ENCODE measurements around the gene TTC4. TPM values are rescaled to one million over a fixed set of nuclear protein-coding genes. Genes with fewer than 3 reads are reported as not detected.

Gene TTC4
- polyA plus RNA-seq, 1 donor, result 22.4 TPM

DNA sequence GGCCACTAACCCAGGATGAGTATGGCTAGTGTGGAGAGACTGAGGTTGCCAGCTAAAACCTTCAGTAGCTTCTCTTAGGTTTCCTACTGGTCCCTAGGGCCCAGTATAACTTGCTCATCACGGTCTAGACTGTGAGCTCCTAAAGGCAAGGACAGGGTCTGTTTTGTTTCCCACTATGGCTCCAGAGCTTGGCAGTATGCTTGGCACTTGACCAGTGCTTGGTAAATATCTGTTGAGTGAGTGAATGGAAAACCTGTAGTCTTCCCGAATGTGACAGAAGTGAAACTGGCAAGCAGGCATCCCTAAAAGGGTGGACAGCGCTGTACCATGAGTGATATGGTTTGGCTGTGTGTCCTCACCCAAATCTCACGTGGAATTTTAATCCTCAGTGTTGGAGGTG is 61.8 kb downstream of the TTC4 start:
- no peak overlapping the region for H3K27ac ChIP-seq (ENCODE audit: low read length)
- DNase-seq, result no peak
- WGBS (ENCODE audit: insufficient coverage, low lambda C conversion rate), result no CpG with 5 or more reads among the region's 4 CpGs

DNA sequence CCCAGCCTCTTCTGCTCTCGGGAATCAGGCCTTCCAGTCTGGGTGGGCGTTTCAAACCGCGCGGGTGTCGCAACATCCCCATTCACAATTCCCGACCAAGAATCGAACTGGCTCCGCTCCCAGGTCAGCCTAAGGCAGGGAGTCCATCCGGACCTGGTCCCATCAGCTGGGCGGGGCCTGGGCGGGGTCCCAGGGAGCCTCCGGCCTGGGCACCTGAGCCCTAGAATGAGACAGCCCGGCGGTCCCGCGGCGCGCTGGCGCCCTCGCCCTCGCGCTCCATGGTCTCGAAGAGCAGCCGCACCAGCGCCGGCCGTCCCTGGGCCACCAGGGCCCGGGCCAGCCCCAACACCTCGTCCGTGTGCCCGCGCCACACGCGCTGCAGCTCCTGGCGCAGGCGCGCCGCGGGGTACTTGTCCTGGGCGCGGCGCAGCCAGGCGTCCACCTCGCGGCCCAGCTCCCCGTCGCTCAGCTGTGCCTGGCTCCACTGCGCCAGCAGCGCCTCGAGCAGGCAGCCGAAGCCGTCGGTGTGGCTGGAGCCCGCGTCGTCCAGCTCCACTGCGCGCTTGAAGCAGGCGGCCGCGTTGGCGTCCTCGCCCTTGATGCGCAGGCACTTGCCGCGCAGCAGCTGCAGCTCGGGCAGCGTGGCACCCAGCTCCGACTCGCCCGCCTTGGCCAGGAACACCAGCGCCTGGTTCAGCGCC is 65.5 kb downstream of the TTC4 start:
- no CpG with 5 or more reads among the region's 74 CpGs for WGBS (ENCODE audit: insufficient coverage, low lambda C conversion rate)
- H3K4me1 ChIP-seq (ENCODE audit: control insufficient read depth, insufficient read depth, low read length), result peaks cover 3% of the 10 kb centered on the region
- peaks cover 8% of the 10 kb centered on the region for H3K27me3 ChIP-seq (ENCODE audit: control insufficient read depth, insufficient read depth, low read length)
- H3K9me3 ChIP-seq (ENCODE audit: control insufficient read depth, low read depth, low read length), result no peaks in the 10 kb centered on the region
- H3K4me3 ChIP-seq (ENCODE audit: low read length), result no peak overlapping the region
- H3K27ac ChIP-seq (ENCODE audit: low read length), result no peak overlapping the region
- H3K36me3 ChIP-seq (ENCODE audit: control insufficient read depth, insufficient read depth, low read length), result peaks cover 27% of the 10 kb centered on the region
- peak in 1 of 2 donors; percentile 39 for DNase-seq

More for the DNA sequence above, 61.8 kb downstream of the TTC4 start:
- Histone ChIP-seq H3K4me1 (ENCODE audit: control insufficient read depth, insufficient read depth, low read length) (no peaks in the 10 kb centered on the region), H3K4me3 (ENCODE audit: low read length) (no peak overlapping the region), H3K36me3 (ENCODE audit: control insufficient read depth, insufficient read depth, low read length) (peaks cover 9% of the 10 kb centered on the region), H3K9me3 (ENCODE audit: control insufficient read depth, low read depth, low read length) (no peaks in the 10 kb centered on the region), H3K27me3 (ENCODE audit: control insufficient read depth, insufficient read depth, low read length) (peaks cover 8% of the 10 kb centered on the region)

DNA sequence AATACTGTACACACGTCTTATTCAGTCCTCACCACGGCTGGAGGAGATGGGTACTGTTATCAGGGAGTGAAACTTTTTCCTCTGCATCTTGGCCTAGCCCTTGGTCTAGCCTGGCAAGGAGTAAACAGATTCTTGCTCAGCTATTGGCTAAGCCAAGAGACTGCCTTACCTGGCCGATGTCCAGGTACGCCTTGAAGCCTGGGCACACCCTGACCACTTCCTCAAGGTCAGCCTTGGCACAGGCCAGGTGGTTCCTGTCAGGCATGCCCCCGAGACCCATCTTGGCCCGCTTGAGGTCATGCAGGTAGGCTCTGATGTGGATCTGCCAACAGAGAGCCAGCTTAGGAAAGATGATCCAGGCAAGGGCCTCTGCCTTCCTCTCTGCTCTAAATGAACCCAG is 66.5 kb downstream of the TTC4 start:
- no peak for DNase-seq
- peaks cover 36% of the 10 kb centered on the region for H3K36me3 ChIP-seq (ENCODE audit: control insufficient read depth, insufficient read depth, low read length)
- H3K9me3 ChIP-seq (ENCODE audit: control insufficient read depth, low read depth, low read length), result no peaks in the 10 kb centered on the region
- H3K27me3 ChIP-seq (ENCODE audit: control insufficient read depth, insufficient read depth, low read length), result peaks cover 8% of the 10 kb centered on the region
- peaks cover 3% of the 10 kb centered on the region for H3K4me1 ChIP-seq (ENCODE audit: control insufficient read depth, insufficient read depth, low read length)
- WGBS (ENCODE audit: insufficient coverage, low lambda C conversion rate), result no CpG with 5 or more reads among the region's 6 CpGs
- H3K27ac ChIP-seq (ENCODE audit: low read length), result no peak overlapping the region
- no peak overlapping the region for H3K4me3 ChIP-seq (ENCODE audit: low read length)

DNA sequence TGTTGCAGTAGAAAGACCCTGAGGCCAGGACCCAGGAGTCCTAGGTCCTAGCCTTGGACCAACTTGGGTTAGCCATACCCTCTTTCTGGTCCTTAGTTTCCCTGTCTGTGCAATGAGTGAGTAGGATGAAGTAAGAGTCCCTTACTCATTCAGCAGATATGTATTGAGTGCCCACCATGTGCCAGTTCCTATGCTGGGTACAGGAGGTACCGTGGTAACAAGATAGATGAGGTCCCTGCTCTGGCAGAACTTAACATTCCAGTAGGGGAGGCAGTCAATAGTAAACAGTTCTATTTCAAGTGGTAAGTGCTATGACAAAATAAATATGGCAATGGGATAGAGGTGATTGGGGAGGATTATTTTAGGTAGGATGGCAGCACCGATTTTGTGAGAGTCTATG is 66.9 kb downstream of the TTC4 start:
- no peak for DNase-seq
- WGBS (ENCODE audit: insufficient coverage, low lambda C conversion rate), result no CpG with 5 or more reads among the region's 2 CpGs

DNA sequence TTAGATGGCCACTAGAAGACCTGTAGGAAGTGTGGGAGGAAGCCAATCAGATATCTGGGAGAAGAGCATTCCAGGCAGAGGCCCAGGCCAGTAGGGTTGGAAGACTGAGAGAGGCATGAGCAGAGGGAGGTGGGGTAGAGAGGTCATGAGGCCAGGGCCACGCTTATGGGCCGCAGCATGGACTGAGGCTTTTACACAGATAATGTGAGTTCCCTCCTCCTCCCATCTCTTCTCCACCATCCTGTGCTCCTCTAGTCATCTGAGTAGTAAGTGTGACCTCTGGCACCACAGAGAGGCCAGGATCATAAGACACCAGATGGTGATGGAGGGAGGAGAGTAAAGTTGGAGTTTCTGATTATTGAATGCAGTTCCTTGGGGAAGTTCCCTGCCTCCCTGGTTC is 68.4 kb downstream of the TTC4 start:
- H3K9me3 ChIP-seq (ENCODE audit: control insufficient read depth, low read depth, low read length), result no peaks in the 10 kb centered on the region
- H3K36me3 ChIP-seq (ENCODE audit: control insufficient read depth, insufficient read depth, low read length), result peaks cover 38% of the 10 kb centered on the region
- no CpG with 5 or more reads among the region's 2 CpGs for whole genome bisulfite sequencing (ENCODE audit: insufficient coverage, low lambda C conversion rate)
- peaks cover 8% of the 10 kb centered on the region for H3K27me3 ChIP-seq (ENCODE audit: control insufficient read depth, insufficient read depth, low read length)
- no peak overlapping the region for H3K4me3 ChIP-seq (ENCODE audit: low read length)
- peak; percentile 42 to 67 for DNase-seq
- H3K4me1 ChIP-seq (ENCODE audit: control insufficient read depth, insufficient read depth, low read length), result peaks cover 3% of the 10 kb centered on the region
- peak overlapping the region; percentile 53 for H3K27ac ChIP-seq (ENCODE audit: low read length)

More for the DNA sequence above, 66.9 kb downstream of the TTC4 start:
- Histone ChIP-seq H3K27ac (ENCODE audit: low read length) (no peak overlapping the region), H3K9me3 (ENCODE audit: control insufficient read depth, low read depth, low read length) (no peaks in the 10 kb centered on the region), H3K4me1 (ENCODE audit: control insufficient read depth, insufficient read depth, low read length) (peaks cover 3% of the 10 kb centered on the region), H3K36me3 (ENCODE audit: control insufficient read depth, insufficient read depth, low read length) (peaks cover 36% of the 10 kb centered on the region), H3K4me3 (ENCODE audit: low read length) (no peak overlapping the region), H3K27me3 (ENCODE audit: control insufficient read depth, insufficient read depth, low read length) (peaks cover 8% of the 10 kb centered on the region)

DNA sequence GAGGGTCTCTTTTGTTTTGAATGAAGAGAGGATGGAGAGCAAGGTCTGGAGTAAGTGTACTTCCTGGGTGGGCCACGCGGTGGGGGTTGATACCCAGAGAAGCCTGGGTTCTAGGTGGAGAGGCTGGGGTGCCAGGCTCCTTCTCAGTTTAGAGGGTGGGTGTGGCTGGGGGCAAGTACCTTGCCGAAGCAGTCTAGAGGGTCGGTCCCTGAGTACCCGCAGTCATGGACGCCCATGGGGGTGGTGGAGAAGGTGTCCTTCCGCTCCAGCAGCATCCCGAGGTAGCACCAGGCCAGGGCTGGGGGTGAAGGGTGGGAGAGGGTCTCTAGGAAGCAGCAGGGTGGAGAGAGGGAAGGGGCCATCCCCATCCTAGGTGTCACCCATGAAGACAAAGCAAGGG is 71.1 kb downstream of the TTC4 start:
- no peak overlapping the region for H3K4me3 ChIP-seq (ENCODE audit: low read length)
- no peak for DNase-seq
- H3K9me3 ChIP-seq (ENCODE audit: control insufficient read depth, low read depth, low read length), result no peaks in the 10 kb centered on the region
- H3K4me1 ChIP-seq (ENCODE audit: control insufficient read depth, insufficient read depth, low read length), result peaks cover 3% of the 10 kb centered on the region
- H3K36me3 ChIP-seq (ENCODE audit: control insufficient read depth, insufficient read depth, low read length), result peaks cover 44% of the 10 kb centered on the region
- peaks cover 2% of the 10 kb centered on the region for H3K27me3 ChIP-seq (ENCODE audit: control insufficient read depth, insufficient read depth, low read length)
- no CpG with 5 or more reads among the region's 8 CpGs for WGBS (ENCODE audit: insufficient coverage, low lambda C conversion rate)
- H3K27ac ChIP-seq (ENCODE audit: low read length), result no peak overlapping the region

DNA sequence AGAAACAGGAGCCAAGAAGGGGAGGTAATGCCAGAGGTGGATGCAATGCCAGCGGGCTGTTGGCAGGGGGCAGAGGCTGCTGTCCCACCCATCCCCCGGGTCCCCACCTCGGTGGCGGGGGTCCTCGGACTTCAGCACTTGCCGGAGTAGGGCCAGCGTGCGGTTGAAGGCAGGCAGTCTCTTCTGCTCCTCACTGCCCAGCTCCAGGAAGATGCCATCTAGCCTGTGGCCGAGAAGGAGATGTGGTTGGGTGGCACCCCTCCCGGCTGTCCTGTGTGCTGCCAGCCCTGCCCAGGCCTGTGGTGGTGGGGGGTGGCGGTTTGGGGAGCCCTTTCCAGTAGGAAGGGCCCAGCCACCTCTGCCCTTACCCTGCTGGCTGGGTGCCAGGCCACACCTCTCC is 71.9 kb downstream of the TTC4 start:
- H3K36me3 ChIP-seq (ENCODE audit: control insufficient read depth, insufficient read depth, low read length), result peaks cover 41% of the 10 kb centered on the region

DNA sequence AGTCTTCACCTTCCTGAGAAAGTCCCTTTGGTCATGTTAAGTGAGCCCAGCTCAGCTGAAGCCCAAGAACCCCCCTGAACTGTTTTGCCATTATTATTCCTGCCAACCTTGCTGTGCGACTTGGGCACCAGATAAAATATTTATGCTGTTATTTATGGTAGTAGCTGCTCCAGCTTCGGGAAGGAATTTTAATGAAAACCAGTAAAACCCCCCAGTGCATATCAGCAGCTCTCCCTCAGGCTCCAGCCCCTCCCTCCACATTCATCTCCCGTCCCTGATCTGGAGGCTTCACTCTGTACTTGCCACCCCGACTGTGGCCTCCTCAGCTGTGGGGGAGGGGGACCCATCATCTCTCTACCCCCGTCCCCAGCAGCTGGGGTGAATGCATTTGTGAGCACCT is 72.8 kb downstream of the TTC4 start:
- H3K27me3 ChIP-seq (ENCODE audit: control insufficient read depth, insufficient read depth, low read length), result no peaks in the 10 kb centered on the region
- WGBS (ENCODE audit: insufficient coverage, low lambda C conversion rate), result no CpG with 5 or more reads among the region's 5 CpGs
- H3K36me3 ChIP-seq (ENCODE audit: control insufficient read depth, insufficient read depth, low read length), result peaks cover 41% of the 10 kb centered on the region
- no peak for DNase-seq
- no peak overlapping the region for H3K4me3 ChIP-seq (ENCODE audit: low read length)
- H3K27ac ChIP-seq (ENCODE audit: low read length), result no peak overlapping the region
- peaks cover 11% of the 10 kb centered on the region for H3K4me1 ChIP-seq (ENCODE audit: control insufficient read depth, insufficient read depth, low read length)
- H3K9me3 ChIP-seq (ENCODE audit: control insufficient read depth, low read depth, low read length), result no peaks in the 10 kb centered on the region

More for the DNA sequence above, 71.9 kb downstream of the TTC4 start:
- Histone ChIP-seq H3K9me3 (ENCODE audit: control insufficient read depth, low read depth, low read length) (no peaks in the 10 kb centered on the region), H3K27me3 (ENCODE audit: control insufficient read depth, insufficient read depth, low read length) (no peaks in the 10 kb centered on the region), H3K4me1 (ENCODE audit: control insufficient read depth, insufficient read depth, low read length) (peaks cover 3% of the 10 kb centered on the region), H3K4me3 (ENCODE audit: low read length) (no peak overlapping the region), H3K27ac (ENCODE audit: low read length) (no peak overlapping the region)
- no peak for DNase-seq
- no CpG with 5 or more reads among the region's 11 CpGs for WGBS (ENCODE audit: insufficient coverage, low lambda C conversion rate)

DNA sequence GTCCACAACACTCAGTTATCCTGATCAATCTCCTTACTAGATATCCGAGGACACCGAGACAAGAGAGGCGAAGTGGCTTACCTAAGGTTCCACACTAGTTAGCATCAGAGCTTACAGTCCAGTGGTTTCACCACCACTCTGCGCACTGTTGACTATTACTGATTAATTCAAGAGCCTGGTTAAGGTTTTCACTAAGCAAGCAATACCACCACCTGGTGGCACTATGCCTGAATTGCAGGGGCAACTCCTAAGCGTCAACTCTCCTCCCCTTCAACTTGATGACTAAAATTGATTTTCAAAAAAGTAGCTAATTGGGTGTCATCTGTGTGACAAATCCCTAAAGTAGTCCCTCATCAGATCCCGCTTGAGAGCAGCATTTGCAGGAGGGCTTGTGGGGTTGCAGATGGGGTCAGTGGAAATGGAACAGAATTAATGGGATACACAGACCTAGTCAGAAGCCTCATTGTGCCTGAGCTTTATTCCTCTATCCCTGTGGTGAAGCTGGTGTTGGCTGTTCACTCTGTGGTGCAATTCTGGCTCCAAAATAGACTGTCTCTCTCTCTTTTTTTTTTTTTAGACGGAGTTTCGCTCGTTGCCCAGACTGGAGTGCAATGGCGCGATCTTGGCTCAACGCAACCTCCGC is 76.3 kb downstream of the TTC4 start:
- H3K27ac ChIP-seq (ENCODE audit: low read length), result peak overlapping the region; percentile 22
- H3K4me3 ChIP-seq (ENCODE audit: low read length), result no peak overlapping the region
- H3K9me3 ChIP-seq (ENCODE audit: control insufficient read depth, low read depth, low read length), result no peaks in the 10 kb centered on the region
- H3K36me3 ChIP-seq (ENCODE audit: control insufficient read depth, insufficient read depth, low read length), result peaks cover 17% of the 10 kb centered on the region
- H3K4me1 ChIP-seq (ENCODE audit: control insufficient read depth, insufficient read depth, low read length), result peaks cover 42% of the 10 kb centered on the region
- DNase-seq, result peak in 1 of 2 donors; percentile 35
- no CpG with 5 or more reads among the region's 13 CpGs for WGBS (ENCODE audit: insufficient coverage, low lambda C conversion rate)
- no peaks in the 10 kb centered on the region for H3K27me3 ChIP-seq (ENCODE audit: control insufficient read depth, insufficient read depth, low read length)

Data from large intestine (tissue), 3 donors.